Glutamatergic neuron (in vitro differentiated cells): ENCODE measurements around the gene TMEM61. TPM values are rescaled to one million over a fixed set of nuclear protein-coding genes. Genes with fewer than 3 reads are reported as not detected.

Experiments used
- DNase-seq: peaks from one replicate; pipeline ENCODE4 v3.0.0; 2022
- H3K27ac Mint-ChIP-seq: one replicate; pipeline ENCODE4 v1.8.0; 2020; ENCODE audit warnings: mild to moderate bottlenecking, mixed read lengths, inconsistent platforms; ENCODE audit not compliant: unreplicated experiment
- H3K27me3 Mint-ChIP-seq: one replicate; pipeline ENCODE4 v1.8.0; 2020; ENCODE audit warnings: mild to moderate bottlenecking, moderate library complexity, mixed read lengths, inconsistent platforms; ENCODE audit not compliant: unreplicated experiment
- H3K36me3 Mint-ChIP-seq: one replicate; pipeline ENCODE4 v1.8.0; 2020; ENCODE audit warnings: mild to moderate bottlenecking, mixed read lengths, inconsistent platforms; ENCODE audit not compliant: unreplicated experiment
- H3K4me1 Mint-ChIP-seq: one replicate; pipeline ENCODE4 v1.8.0; 2020; ENCODE audit warnings: mild to moderate bottlenecking, low read depth, mixed read lengths, inconsistent platforms; ENCODE audit not compliant: unreplicated experiment
- H3K4me3 Mint-ChIP-seq: one replicate; pipeline ENCODE4 v1.8.0; 2020; ENCODE audit warnings: mild to moderate bottlenecking, mixed read lengths, inconsistent platforms; ENCODE audit not compliant: unreplicated experiment
- H3K9me3 Mint-ChIP-seq: one replicate; pipeline ENCODE4 v1.8.0; 2020; ENCODE audit warnings: mild to moderate bottlenecking, moderate library complexity, mixed read lengths, inconsistent platforms; ENCODE audit not compliant: unreplicated experiment
- total RNA-seq: library from RNA; stranded (reverse); fragmentation: NEBNext Ultra II Directional; extraction: Animal tissue kit (Norgen Biotek cat#: 25700); gene quantifications from one replicate; pipeline ENCODE4 v1.2.1, GENCODE V29; 2021; ENCODE audit not compliant: unreplicated experiment
- TF ChIP-seq, protein P1 (sequence below): fragments of 200-600 bp; sonication (generic); IDR thresholded peaks from one replicate; pipeline ENCODE4 v1.5.0; 2021; ENCODE audit not compliant: partially characterized antibody, unreplicated experiment

The TMEM61 gene
- total RNA-seq, 1 donor from 2014 or later: not detected

DNA sequence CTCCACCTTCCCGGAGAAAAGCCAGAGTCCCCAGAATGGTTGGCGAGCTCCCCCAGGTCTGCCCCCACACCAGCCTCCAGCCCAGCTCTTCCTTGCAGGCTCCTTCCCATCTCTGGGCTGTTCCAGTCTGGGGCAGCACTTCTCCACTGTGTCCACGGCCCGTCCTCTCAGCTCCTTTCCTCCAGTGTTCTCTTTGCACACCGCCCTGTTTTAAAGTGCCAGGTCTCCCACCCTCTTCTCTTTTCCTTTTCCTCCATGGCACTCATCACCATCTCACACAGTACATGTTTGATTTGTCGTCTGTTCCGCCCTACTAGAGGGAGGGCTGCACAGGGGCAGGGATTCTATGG, 52.8 kb downstream of the TMEM61 start:
- H3K36me3 Mint-ChIP-seq: peaks cover 16% of the 10 kb centered on the region
- peaks cover 4% of the 10 kb centered on the region for H3K4me1 Mint-ChIP-seq
- H3K27ac Mint-ChIP-seq: no peak overlapping the region
- H3K27me3 Mint-ChIP-seq: peaks cover 6% of the 10 kb centered on the region
- peaks cover 10% of the 10 kb centered on the region for H3K9me3 Mint-ChIP-seq
- TF ChIP-seq, protein P1, sequence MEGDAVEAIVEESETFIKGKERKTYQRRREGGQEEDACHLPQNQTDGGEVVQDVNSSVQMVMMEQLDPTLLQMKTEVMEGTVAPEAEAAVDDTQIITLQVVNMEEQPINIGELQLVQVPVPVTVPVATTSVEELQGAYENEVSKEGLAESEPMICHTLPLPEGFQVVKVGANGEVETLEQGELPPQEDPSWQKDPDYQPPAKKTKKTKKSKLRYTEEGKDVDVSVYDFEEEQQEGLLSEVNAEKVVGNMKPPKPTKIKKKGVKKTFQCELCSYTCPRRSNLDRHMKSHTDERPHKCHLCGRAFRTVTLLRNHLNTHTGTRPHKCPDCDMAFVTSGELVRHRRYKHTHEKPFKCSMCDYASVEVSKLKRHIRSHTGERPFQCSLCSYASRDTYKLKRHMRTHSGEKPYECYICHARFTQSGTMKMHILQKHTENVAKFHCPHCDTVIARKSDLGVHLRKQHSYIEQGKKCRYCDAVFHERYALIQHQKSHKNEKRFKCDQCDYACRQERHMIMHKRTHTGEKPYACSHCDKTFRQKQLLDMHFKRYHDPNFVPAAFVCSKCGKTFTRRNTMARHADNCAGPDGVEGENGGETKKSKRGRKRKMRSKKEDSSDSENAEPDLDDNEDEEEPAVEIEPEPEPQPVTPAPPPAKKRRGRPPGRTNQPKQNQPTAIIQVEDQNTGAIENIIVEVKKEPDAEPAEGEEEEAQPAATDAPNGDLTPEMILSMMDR: no peak
- DNase-seq: no peak
- no peak overlapping the region for H3K4me3 Mint-ChIP-seq

DNA sequence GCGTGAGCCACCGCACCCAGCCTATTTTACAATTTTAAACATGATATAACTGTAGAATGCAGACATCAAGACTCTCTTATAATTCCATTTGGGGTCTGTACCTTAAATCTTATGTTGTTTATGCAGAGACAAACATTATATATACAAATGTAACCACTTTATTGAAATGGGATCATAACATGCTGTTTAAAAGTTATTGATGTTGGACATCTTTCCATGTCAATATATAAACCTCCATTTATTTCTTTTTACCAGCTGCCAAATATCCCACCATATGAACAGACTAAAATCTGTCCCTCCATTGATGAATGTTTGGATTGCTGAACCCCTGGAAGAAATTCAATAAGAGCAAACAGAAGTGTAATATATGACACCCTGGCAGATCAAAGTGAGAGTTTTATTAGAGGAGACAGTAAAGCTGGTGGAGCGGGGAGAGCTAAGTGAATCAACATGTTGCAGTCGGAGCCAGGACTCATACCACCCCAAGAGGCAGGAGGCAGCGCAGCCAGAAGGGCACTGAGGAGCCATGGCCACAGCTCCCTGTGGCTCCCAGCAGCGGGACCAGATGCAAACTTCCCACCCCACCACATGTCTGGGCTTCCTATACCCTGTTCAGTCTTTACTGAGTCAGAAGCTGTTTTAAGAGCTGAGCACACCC, 54.2 kb downstream of the TMEM61 start:
- Mint-ChIP-seq H3K36me3 (peaks cover 16% of the 10 kb centered on the region), H3K27ac (no peak overlapping the region), H3K9me3 (peaks cover 10% of the 10 kb centered on the region), H3K27me3 (peaks cover 9% of the 10 kb centered on the region), H3K4me3 (no peak overlapping the region), H3K4me1 (peaks cover 11% of the 10 kb centered on the region)
- TF ChIP-seq, protein P1: no peak
- no peak for DNase-seq

DNA sequence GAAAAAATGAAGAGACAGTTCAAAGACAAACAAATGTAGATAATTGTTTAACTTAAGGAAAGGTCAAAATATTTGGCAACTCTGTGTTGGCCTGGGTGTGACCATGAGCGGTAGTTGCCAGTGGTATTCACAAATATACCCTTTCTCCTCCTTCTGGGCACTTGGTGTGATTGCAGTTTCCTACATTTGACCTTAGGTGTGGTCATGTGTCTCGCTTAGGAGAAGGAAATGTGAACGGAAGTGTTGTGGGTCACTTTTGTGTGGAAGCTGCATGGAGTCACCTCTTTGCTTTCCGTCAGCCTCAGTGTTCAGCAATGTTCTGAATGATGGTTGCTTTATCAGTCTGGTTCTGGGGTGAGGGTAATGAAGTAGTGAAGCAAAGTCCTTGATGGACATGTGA, 55.5 kb downstream of the TMEM61 start:
- DNase-seq: no peak

DNA sequence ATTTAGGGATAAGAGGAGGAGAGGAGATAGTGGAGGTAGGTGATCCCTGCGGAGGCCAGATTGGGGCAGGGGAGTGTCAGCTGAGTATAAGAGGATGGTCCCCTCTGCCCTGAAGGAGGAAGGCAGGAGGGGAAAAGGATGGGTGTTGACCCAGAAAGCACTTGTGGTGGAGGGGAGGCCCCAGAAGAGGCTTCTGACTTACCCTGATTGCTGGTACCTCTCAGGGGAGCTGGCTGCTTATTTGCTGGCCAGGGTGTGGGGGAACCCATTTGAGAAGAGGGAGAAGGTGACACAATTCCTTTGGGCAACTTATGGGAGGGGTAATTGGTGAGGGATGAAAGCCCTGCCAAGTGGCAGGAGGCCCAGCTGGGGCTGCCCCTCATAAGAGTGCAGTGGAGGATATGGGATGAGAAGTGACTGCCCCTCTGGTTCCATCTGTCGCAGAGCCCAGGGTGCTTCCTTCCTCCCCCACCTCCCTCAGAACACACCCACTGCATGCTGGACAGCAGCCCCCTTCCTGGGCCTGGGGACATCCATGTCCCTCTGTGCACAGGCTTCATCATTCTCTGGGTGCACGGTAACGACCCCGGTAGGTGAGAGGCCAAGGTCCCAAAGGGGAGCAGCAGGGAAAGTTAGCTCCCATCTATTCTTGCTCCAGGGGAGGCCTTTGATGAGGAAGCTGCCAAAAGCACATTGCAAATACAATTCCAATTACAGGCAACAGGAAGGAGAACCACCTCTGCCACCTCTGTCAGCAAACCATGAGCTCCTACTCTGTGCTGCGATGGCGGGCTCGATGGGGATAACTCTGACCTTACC, 57.5 kb downstream of the TMEM61 start:
- no peak overlapping the region for H3K4me3 Mint-ChIP-seq
- peaks cover 8% of the 10 kb centered on the region for H3K27me3 Mint-ChIP-seq
- TF ChIP-seq, protein P1: no peak
- H3K36me3 Mint-ChIP-seq: no peaks in the 10 kb centered on the region
- H3K9me3 Mint-ChIP-seq: no peaks in the 10 kb centered on the region
- peaks cover 24% of the 10 kb centered on the region for H3K4me1 Mint-ChIP-seq
- H3K27ac Mint-ChIP-seq: no peak overlapping the region
- no peak for DNase-seq

More for the DNA sequence above, 55.5 kb downstream of the TMEM61 start:
- no peak overlapping the region for H3K4me3 Mint-ChIP-seq
- TF ChIP-seq, protein P1: no peak
- H3K4me1 Mint-ChIP-seq: peaks cover 18% of the 10 kb centered on the region
- peaks cover 5% of the 10 kb centered on the region for H3K9me3 Mint-ChIP-seq
- peaks cover 7% of the 10 kb centered on the region for H3K36me3 Mint-ChIP-seq
- H3K27me3 Mint-ChIP-seq: peaks cover 11% of the 10 kb centered on the region
- H3K27ac Mint-ChIP-seq: no peak overlapping the region

DNA sequence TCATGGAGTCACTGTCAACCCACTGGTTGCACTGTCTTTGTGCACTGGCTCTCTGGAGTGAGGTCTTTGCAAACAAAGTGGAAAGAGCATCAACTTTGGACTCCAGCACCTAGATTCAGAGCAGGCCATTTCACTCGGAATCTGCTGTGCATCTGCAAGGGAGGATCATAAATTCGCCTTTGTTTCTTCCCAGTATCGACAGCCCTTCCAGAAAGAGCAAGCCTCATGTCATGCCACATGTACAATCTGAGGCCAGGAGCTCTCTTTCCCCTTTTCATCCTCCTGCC, 58.1 kb downstream of the TMEM61 start:
- Mint-ChIP-seq H3K27ac (no peak overlapping the region), H3K4me1 (peaks cover 20% of the 10 kb centered on the region), H3K9me3 (no peaks in the 10 kb centered on the region), H3K27me3 (peaks cover 8% of the 10 kb centered on the region), H3K4me3 (no peak overlapping the region), H3K36me3 (no peaks in the 10 kb centered on the region)
- TF ChIP-seq, protein P1: no peak
- no peak for DNase-seq
